ENCODE measurements around the gene NOTO.
A peak's percentile ranks its signal among the peaks of the same experiment; 100 is the strongest.

DNA sequence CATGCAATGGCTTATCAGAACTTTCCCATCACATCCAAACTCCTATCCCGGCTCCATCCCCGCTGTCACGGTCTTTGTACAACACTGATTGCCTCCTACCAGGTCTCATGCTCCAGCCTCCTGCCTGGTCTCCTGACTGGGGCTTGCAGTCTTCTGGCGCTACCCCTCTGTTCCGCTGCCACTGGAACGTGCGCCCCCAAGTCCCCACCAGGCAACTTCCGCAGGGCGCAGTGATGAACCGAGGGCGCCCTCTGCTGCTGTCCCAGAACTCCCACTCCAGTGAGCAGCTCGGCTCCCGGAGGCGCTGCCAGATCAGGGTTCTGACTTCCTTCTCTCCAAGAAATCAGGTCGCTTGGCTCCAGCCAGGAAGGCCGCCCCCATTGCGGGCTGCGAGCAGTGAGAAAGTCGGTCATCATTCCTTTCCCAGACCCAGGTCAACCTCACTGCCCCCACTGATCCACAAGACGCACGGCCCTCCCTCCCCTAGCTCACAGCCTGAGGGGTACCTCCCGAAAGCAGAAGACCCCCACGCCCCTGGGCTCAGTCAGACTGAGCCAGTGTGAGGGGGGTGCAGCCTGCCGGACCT, 45.7 kb upstream of the NOTO start:
- TF ChIP-seq, protein P1, sequence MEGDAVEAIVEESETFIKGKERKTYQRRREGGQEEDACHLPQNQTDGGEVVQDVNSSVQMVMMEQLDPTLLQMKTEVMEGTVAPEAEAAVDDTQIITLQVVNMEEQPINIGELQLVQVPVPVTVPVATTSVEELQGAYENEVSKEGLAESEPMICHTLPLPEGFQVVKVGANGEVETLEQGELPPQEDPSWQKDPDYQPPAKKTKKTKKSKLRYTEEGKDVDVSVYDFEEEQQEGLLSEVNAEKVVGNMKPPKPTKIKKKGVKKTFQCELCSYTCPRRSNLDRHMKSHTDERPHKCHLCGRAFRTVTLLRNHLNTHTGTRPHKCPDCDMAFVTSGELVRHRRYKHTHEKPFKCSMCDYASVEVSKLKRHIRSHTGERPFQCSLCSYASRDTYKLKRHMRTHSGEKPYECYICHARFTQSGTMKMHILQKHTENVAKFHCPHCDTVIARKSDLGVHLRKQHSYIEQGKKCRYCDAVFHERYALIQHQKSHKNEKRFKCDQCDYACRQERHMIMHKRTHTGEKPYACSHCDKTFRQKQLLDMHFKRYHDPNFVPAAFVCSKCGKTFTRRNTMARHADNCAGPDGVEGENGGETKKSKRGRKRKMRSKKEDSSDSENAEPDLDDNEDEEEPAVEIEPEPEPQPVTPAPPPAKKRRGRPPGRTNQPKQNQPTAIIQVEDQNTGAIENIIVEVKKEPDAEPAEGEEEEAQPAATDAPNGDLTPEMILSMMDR (IDR thresholded peaks at IDR 0.05): peak; percentile 81
- TF ChIP-seq ZFX (IDR thresholded peaks at IDR 0.05; ENCODE audit: borderline replicate concordance): no peak
